ENCODE measurements around the gene TAF11L5.
"Not testable (repeated sequence)": the region's sequence is repeated elsewhere in the genome, so short reads cannot be mapped to it uniquely, and the experiment has no call there.

The TAF11L5 gene

GRCh38 chr5:17524935-17525334, at the start of gene TAF11L5:
Gene TAF11L5 (plus strand): TSS chr5:17525235.
- not testable (repeated sequence) for DNase-seq

GRCh38 chr5:17477043-17477442, 48.0 kb upstream of the TAF11L5 start:
- DNase-seq, result no peak

- no peak for DNase-seq
Observed at GRCh38 chr5:17477573-17478265, 47.3 kb upstream of the TAF11L5 start.

- no peak for DNase-seq
Observed at GRCh38 chr5:17481378-17481777, 43.7 kb upstream of the TAF11L5 start.

GRCh38 chr5:17482790-17483189, 42.2 kb upstream of the TAF11L5 start:
- DNase-seq, result no peak

- not testable (repeated sequence) for DNase-seq
Observed at GRCh38 chr5:17486464-17487173, 38.4 kb upstream of the TAF11L5 start.

- no peak for DNase-seq
Observed at GRCh38 chr5:17487174-17487512, 37.9 kb upstream of the TAF11L5 start.

- DNase-seq, result not testable (repeated sequence)
Observed at GRCh38 chr5:17491257-17491656, 33.8 kb upstream of the TAF11L5 start.

- DNase-seq, result no peak
Observed at GRCh38 chr5:17492770-17493169, 32.3 kb upstream of the TAF11L5 start.

- DNase-seq, result no peak
Observed at GRCh38 chr5:17497446-17497845, 27.6 kb upstream of the TAF11L5 start.

- DNase-seq, result not testable (repeated sequence)
Observed at GRCh38 chr5:17497931-17498330, 27.1 kb upstream of the TAF11L5 start, which contains the start of gene TAF11L2. Gene TAF11L2 (plus strand): TSS chr5:17498231.

GRCh38 chr5:17511775-17512325, 13.2 kb upstream of the TAF11L5 start:
- no peak for DNase-seq

GRCh38 chr5:17517526-17517925, 7.5 kb upstream of the TAF11L5 start:
- DNase-seq, result not testable (repeated sequence)

- not testable (repeated sequence) for DNase-seq
Observed at GRCh38 chr5:17518067-17518466, 7.0 kb upstream of the TAF11L5 start, which contains the start of gene TAF11L3. Gene TAF11L3 (plus strand): TSS chr5:17518367.

- not testable (repeated sequence) for DNase-seq
Observed at GRCh38 chr5:17519508-17519907, 5.5 kb upstream of the TAF11L5 start.

GRCh38 chr5:17521501-17521900, 3.5 kb upstream of the TAF11L5 start, which contains the start of gene TAF11L4:
Gene TAF11L4 (plus strand): TSS chr5:17521801.
- DNase-seq, result not testable (repeated sequence)

- DNase-seq, result peak; percentile 4
Observed at GRCh38 chr5:17526504-17526903, 1.5 kb downstream of the TAF11L5 start.

GRCh38 chr5:17528369-17528768, 3.3 kb downstream of the TAF11L5 start, which contains the start of gene TAF11L6:
Gene TAF11L6 (plus strand): TSS chr5:17528669.
- DNase-seq, result not testable (repeated sequence)

Data from fibroblast of skin of right biceps (primary cell).